Epithelial cell of proximal tubule (primary cell): Measurements from ENCODE around the gene ISG20L2. TPM values are rescaled to one million over a fixed set of nuclear protein-coding genes. Genes with fewer than 3 reads are reported as not detected.

Experiments
- DNase-seq: peaks from one replicate; pipeline ENCODE4 v3.0.0-alpha.2; 2011; ENCODE audit warnings: low read depth
- H3K4me3 ChIP-seq: 2 replicates; pipeline ENCODE4 v1.5.1; 2011; ENCODE audit warnings: low read depth, mild to moderate bottlenecking, low read length
- CTCF ChIP-seq: conservative IDR thresholded peaks from 2 replicates; pipeline ENCODE4 v1.5.1; 2012; ENCODE audit warnings: low read depth, mild to moderate bottlenecking, low read length
- total RNA-seq: library from RNA; depleted of rRNA; stranded (reverse); fragments of >200 nt; gene quantifications from 2 replicates; pipeline ENCODE4 v1.2.3, GENCODE V29; 2015

Gene ISG20L2
- total RNA-seq, 1 donor from 2014 or later = 19.4 TPM

GRCh38 chr1:156711011-156711817 is 17.4 kb downstream of the ISG20L2 start:
- no peak for TF ChIP-seq CTCF
- H3K4me3 ChIP-seq = no peak overlapping the region
- no peak for DNase-seq

- DNase-seq = no peak
- H3K4me3 ChIP-seq = no peak overlapping the region
These were observed 18.6 kb downstream of the ISG20L2 start for GRCh38 chr1:156709757-156710489.

GRCh38 chr1:156709031-156709430 is 19.5 kb downstream of the ISG20L2 start:
- H3K4me3 ChIP-seq = no peak overlapping the region
- no peak for DNase-seq
- no peak for TF ChIP-seq CTCF

More at GRCh38 chr1:156709757-156710489, 18.6 kb downstream of the ISG20L2 start:
- TF ChIP-seq CTCF = no peak

GRCh38 chr1:156708218-156708661 is 20.3 kb downstream of the ISG20L2 start:
- no peak for TF ChIP-seq CTCF
- DNase-seq = no peak
- no peak overlapping the region for H3K4me3 ChIP-seq

DNA sequence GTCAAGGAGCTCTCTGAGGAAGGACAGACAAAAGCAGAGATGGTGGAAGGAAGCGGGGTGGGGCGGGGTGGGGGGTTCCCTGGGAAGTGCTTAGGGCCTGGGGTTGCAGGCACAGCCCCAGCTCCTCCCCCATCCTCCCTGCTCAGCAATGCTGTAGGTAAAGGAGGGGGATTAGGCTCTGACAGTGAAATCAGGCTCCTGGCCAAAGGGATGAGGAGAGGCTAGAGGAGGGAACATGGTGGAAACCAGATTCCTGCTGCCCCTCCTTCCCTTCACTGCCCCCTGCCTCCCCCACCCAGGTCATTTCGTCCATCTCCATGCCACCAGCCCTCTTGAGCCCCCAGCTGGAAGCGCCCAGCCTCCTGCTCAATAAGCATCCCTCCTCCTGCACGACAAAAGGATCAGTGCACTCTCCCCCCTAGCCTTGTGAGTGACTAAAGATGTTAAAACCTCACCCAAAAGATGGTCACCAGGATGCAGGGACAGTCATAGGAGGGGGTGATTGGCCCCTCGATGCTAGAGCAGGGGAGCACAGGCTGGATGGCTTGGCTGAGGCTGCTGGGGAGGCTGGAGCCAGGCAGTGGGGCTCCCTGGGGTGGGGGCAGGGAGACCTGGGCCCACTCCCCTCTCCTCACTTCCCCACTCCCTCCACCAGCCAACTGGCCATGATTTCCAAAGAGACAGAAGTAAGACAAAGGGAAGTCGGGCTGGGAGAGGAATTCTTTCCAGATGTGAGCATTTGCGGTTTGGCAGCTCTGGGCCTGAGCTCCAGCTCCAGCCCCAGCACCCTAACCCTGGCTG is 20.9 kb downstream of the ISG20L2 start:
- DNase-seq = no peak
- no peak for TF ChIP-seq CTCF
- H3K4me3 ChIP-seq = no peak overlapping the region

DNA sequence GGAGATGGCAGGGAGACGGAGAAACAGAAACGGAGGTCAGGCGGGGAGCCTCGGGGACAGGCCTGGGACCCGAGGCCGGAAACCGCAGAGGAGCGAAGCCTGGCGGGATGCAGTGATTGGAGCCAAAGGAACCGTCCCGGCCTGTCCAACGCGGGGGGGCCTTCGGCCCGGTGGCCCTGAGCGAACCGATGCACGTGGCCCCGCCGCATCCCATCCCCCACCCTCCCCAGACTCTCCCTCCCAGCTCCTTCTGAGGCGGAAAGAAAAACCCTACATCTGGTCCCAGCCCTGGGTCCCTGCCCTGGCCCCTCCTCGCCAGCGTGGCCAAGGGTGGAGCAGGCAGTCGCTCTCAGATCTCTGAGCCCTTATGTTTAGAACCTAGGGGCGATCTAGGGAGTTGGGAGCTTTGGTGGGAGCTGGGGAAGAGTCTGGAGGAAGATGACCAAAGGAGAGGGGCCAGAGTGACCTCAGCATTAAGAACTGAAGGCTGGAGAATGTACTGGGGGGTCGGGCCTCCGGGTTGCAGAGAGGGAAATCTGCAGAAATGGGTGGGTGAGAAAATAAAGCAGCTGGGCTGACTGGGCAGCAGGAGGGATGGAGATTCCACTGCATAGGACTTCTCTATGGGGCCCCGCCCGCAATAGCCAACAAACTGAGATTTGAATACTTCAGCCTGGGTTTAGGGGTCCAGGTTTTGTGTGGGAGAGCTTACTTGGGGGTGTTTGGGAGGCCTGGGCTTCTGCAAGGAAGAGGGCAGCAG is 21.7 kb downstream of the ISG20L2 start:
- H3K4me3 ChIP-seq = peak overlapping the region; percentile 55
- no peak for DNase-seq
- no peak for TF ChIP-seq CTCF
